GM13976 (cell line): ENCODE data around the gene RBM10.

Experiments used
- DNase-seq: peaks from one replicate; pipeline ENCODE4 v3.0.0; 2012; ENCODE audit warnings: low spot score
- CTCF ChIP-seq: IDR thresholded peaks from 2 replicates; pipeline ENCODE4 v1.5.1; 2012; ENCODE audit warnings: borderline replicate concordance, mild to moderate bottlenecking; ENCODE audit not compliant: insufficient read depth; ENCODE audit errors: extremely low read depth, missing control alignments, control extremely low read depth
- in situ Hi-C: fragments of 300-500 bp; cut with MboI; formaldehyde crosslinking; loops from one replicate; pipeline ENCODE4 v1.12.0; 2022; ENCODE audit warnings: low sequenced_read_pairs, mixed read lengths, inconsistent platforms; ENCODE audit not compliant: unreplicated experiment

RBM10 gene

DNA sequence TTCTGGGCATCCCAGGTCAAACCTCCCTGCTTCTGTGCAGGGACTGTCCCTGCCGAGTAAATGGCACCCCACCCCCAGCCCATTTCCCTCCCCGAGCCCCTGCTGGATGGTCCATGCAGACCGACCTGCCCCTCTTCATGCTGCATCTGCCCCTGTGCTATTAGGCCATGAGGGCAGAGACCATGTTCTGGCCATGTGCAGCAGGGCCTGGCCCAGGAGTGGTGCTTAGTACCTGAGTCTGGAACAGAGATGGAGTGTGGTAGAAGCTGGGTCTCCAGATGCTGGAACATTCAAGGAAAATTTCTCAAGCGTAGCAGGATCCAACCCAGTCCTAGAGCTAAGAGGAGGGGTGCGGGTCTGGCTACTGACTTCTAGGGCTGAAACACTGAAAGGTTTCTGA, 33.3 kb downstream of the RBM10 start:
- in situ Hi-C loops = no loop called here
- TF ChIP-seq CTCF = no peak

DNA sequence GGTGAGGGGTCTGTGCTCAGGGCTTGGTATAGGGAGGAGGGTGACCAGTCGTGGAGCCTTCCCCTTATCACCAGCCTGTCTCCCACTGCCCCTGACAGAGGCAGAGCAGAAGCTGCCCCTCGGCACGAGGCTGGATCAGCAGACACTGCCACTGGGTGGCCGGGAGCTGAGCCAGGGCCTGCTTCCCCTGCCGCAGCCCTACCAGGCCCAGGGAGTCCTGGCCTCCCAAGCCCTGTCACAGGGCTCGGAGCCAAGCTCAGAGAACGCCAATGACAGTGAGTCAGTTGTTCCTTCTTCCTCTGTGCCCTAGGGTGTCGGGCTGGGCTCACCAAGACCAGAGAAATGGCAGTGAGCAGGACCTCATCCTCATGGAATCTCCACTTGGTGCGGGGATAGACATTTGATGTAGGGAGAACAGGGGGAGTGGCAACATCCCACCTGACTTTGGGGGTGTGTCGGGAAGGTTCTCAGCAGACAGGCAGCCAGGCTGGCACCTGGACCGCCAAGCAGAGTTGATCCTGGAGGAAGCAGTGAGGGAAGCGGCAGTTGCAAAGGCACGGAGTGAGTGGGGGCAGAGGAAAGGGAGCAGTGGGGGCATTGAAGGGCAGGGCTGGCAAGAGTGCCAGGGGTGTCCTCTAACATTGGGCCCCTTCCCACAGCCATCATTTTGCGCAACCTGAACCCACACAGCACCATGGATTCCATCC, 34.4 kb downstream of the RBM10 start:
- TF ChIP-seq CTCF = no peak
- no peak for DNase-seq
- in situ Hi-C loops = no loop called here

More for the DNA sequence above, 33.3 kb downstream of the RBM10 start:
- no peak for DNase-seq

DNA sequence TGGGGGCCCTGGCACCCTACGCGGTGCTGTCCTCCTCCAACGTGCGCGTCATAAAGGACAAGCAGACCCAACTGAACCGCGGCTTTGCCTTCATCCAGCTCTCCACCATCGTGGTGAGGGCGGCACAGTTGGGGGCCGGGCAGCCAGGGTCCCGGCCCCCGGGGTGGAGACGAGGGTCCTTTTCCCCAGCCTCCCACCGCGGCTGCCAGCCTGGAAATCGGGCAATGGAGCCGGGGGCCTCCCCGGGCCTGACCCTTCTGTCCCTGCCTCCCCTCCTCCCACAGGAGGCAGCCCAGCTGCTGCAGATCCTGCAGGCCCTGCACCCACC, 34.9 kb downstream of the RBM10 start:
- no peak for DNase-seq
- in situ Hi-C loops = no loop called here
- no peak for TF ChIP-seq CTCF

DNA sequence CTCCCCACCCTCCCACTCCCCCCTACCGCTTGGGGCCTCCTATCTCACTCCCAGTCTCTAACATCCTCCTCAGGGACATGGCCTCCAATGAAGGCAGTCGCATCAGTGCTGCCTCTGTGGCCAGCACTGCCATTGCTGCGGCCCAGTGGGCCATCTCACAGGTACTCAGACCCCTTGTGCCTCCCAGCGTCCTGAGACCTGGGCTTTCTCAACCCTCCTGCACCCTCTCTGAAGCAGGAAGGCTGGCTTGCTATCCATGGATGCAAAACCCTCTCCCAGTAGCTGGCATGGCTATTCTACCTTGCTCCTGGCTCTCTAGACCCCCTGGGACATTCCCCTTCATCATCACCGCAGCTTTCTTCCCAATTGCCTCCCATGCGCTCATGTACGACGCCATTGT, 35.3 kb downstream of the RBM10 start:
- no peak for TF ChIP-seq CTCF
- DNase-seq = no peak
- in situ Hi-C loops = no loop called here

- TF ChIP-seq CTCF = no peak
- no peak for DNase-seq
- in situ Hi-C loops = no loop called here
Observed at GRCh38 chrX:47181301-47181700, 36.3 kb downstream of the RBM10 start.

DNA sequence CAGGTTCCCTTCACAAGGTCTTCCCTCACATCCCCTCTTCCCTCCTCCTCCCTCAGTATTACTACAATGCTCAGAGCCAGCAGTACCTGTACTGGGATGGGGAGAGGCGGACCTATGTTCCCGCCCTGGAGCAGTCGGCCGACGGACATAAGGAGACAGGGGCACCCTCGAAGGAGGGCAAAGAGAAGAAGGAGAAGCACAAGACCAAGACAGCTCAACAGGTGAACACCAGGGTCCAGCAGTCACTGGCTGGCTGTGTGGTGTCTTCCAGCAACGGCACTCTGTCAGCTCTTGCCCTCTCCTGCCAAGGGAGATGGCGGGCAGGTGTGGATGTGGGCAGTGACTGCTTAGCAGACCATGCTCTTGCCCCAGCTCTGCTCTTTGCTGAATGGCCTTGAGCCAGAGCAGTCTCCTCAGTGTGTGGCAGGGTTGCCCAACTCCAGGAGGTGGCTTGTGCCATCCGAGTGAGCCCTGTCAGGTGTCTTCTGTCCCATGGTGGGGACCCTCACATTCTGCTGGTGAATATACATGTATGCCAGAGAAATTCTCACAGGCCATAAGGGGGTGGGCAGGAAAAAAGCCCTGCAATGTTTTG, 37.2 kb downstream of the RBM10 start:
- no peak for DNase-seq
- in situ Hi-C loops = no loop called here
- TF ChIP-seq CTCF = no peak
